GM18909 (cell line): ENCODE measurements around the gene GALR3.

ENCODE experiments used
- ATAC-seq: cut with Tn5 transposase; IDR thresholded peaks from one replicate; pipeline ENCODE4 v1.9.1; 2021; ENCODE audit warnings: mild to moderate bottlenecking; ENCODE audit not compliant: unreplicated experiment, poor library complexity

The GALR3 gene

GRCh38 chr22:37818409-37819104 is 4.6 kb upstream of the GALR3 start:
- ATAC-seq = no peak

GRCh38 chr22:37819105-37819433 is 4.1 kb upstream of the GALR3 start:
- ATAC-seq = no peak

GRCh38 chr22:37820350-37820749 is 2.8 kb upstream of the GALR3 start:
- ATAC-seq = no peak

- ATAC-seq = no peak
Observed at GRCh38 chr22:37822079-37822833, 926 bp upstream of the GALR3 start.

GRCh38 chr22:37824674-37825641 is 1.8 kb downstream of the GALR3 start:
- no peak for ATAC-seq

GRCh38 chr22:37827056-37827455 is 3.9 kb downstream of the GALR3 start:
- no peak for ATAC-seq

GRCh38 chr22:37830093-37830842 is 7.1 kb downstream of the GALR3 start:
- ATAC-seq = no peak

GRCh38 chr22:37831472-37831871 is 8.3 kb downstream of the GALR3 start:
- ATAC-seq = no peak

GRCh38 chr22:37832022-37832857 is 9.1 kb downstream of the GALR3 start:
- ATAC-seq = no peak

- ATAC-seq = no peak
Observed at GRCh38 chr22:37842015-37842793, 19.0 kb downstream of the GALR3 start.

- peak; percentile 41 for ATAC-seq
Observed at GRCh38 chr22:37843741-37844089, 20.5 kb downstream of the GALR3 start.

GRCh38 chr22:37844904-37845329 is 21.7 kb downstream of the GALR3 start:
- ATAC-seq = no peak

GRCh38 chr22:37846433-37846832 is 23.3 kb downstream of the GALR3 start:
- no peak for ATAC-seq

- no peak for ATAC-seq
Observed at GRCh38 chr22:37848587-37849088, 25.5 kb downstream of the GALR3 start.

- ATAC-seq = peak; percentile 57
Observed at GRCh38 chr22:37849089-37849751, 26.0 kb downstream of the GALR3 start, which contains the start of gene EIF3L. TSS of gene EIF3L (plus strand) at chr22:37849419. CDS start at chr22:37849450, 31 bp downstream.

GRCh38 chr22:37850801-37851200 is 27.6 kb downstream of the GALR3 start:
- ATAC-seq = no peak

GRCh38 chr22:37852418-37852817 is 29.2 kb downstream of the GALR3 start:
- no peak for ATAC-seq

GRCh38 chr22:37854946-37855345 is 31.8 kb downstream of the GALR3 start:
- ATAC-seq = no peak
